ENCODE measurements around the gene TSEN54.

TSEN54 gene

GRCh38 chr17:75499313-75500022 lies 16.9 kb upstream of the TSEN54 start:
- H3K9me2 ChIP-seq (replicated peaks; ENCODE audit: control insufficient read depth, low read length), result no peaks in the 10 kb centered on the region
- no peaks in the 10 kb centered on the region for H4K20me1 ChIP-seq (ENCODE audit: control insufficient read depth, insufficient read depth, low read depth, low read length)
- no peak overlapping the region for H3K4me3 ChIP-seq (ENCODE audit: low read length)
- no peaks in the 10 kb centered on the region for H3K4me1 ChIP-seq (ENCODE audit: control insufficient read depth, low read length)
- no peaks in the 10 kb centered on the region for H3K79me2 ChIP-seq (ENCODE audit: control insufficient read depth, low read length)
- H3K27me3 ChIP-seq (ENCODE audit: control insufficient read depth, low read length), result no peaks in the 10 kb centered on the region
- H3K4me2 ChIP-seq (ENCODE audit: low read length), result no peak overlapping the region
- H3K27ac ChIP-seq (ENCODE audit: low read depth, low read length), result no peak overlapping the region
- H3K9me3 ChIP-seq (ENCODE audit: control insufficient read depth, insufficient read depth, low read length), result no peaks in the 10 kb centered on the region
- no peaks in the 10 kb centered on the region for H3F3A ChIP-seq (ENCODE audit: control insufficient read depth, insufficient read depth)
- peaks cover 3% of the 10 kb centered on the region; the same call in 1 of the 2 replicates for H3K36me3 ChIP-seq (ENCODE audit: control insufficient read depth, low read length)
- TF ChIP-seq, protein P1, sequence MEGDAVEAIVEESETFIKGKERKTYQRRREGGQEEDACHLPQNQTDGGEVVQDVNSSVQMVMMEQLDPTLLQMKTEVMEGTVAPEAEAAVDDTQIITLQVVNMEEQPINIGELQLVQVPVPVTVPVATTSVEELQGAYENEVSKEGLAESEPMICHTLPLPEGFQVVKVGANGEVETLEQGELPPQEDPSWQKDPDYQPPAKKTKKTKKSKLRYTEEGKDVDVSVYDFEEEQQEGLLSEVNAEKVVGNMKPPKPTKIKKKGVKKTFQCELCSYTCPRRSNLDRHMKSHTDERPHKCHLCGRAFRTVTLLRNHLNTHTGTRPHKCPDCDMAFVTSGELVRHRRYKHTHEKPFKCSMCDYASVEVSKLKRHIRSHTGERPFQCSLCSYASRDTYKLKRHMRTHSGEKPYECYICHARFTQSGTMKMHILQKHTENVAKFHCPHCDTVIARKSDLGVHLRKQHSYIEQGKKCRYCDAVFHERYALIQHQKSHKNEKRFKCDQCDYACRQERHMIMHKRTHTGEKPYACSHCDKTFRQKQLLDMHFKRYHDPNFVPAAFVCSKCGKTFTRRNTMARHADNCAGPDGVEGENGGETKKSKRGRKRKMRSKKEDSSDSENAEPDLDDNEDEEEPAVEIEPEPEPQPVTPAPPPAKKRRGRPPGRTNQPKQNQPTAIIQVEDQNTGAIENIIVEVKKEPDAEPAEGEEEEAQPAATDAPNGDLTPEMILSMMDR (IDR thresholded peaks at IDR 0.05; ENCODE audit: low read depth, low read length, poor library complexity, severe bottlenecking), result no peak
- no peak for TF ChIP-seq EZH2phosphoT487 (IDR thresholded peaks at IDR 0.05; ENCODE audit: borderline replicate concordance, low read length)

DNA sequence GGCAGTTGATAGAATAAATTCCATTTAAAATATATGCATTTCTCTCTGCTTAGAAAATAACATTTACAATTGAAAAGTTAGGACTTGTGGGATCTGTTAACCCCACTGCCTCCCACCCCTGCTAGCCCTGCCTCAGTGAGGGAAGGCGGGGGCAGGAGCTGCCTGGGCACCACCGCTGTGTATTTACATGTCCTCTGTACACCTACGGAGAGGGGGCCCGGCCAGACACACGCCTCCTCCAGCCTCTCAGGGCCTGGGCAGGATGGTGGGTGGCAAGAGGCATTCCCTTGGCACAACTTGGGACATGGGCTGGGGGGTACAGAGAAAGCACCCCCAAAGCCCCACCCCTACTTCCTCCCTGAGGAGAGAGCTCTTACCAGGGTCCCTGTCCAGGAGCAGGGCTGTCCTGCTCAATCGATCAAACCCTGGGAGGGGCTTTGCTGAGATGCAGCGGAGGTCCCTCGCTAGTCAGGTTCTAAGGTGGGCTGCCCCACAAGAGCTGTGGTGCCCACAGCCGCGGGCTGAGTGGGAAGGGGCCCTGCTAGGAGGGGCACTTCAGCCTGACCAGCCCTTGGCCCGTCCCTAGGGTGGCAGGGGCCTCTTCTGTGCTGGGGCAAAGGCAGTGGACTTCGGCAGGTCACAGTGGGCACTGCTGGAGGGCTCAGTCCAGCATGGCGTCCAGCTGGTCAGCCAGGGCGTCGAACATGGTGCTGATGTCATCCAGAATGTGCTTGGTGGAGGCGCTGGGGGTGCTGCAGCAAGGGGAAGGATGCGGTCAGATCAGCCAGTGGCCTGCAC lies 15.7 kb upstream of the TSEN54 start:
- Histone ChIP-seq H3F3A (ENCODE audit: control insufficient read depth, insufficient read depth) (no peaks in the 10 kb centered on the region), H4K20me1 (ENCODE audit: control insufficient read depth, insufficient read depth, low read depth, low read length) (no peaks in the 10 kb centered on the region), H3K9me2 (replicated peaks; ENCODE audit: control insufficient read depth, low read length) (no peaks in the 10 kb centered on the region), H3K79me2 (ENCODE audit: control insufficient read depth, low read length) (no peaks in the 10 kb centered on the region), H3K4me2 (ENCODE audit: low read length) (no peak overlapping the region), H3K4me1 (ENCODE audit: control insufficient read depth, low read length) (no peaks in the 10 kb centered on the region), H3K9me3 (ENCODE audit: control insufficient read depth, insufficient read depth, low read length) (no peaks in the 10 kb centered on the region), H3K27ac (ENCODE audit: low read depth, low read length) (no peak overlapping the region), H3K27me3 (ENCODE audit: control insufficient read depth, low read length) (no peaks in the 10 kb centered on the region), H3K4me3 (ENCODE audit: low read length) (no peak overlapping the region), H3K36me3 (ENCODE audit: control insufficient read depth, low read length) (peaks cover 3% of the 10 kb centered on the region; the same call in 1 of the 2 replicates)
- TF ChIP-seq EZH2phosphoT487 (IDR thresholded peaks at IDR 0.05; ENCODE audit: borderline replicate concordance, low read length), result no peak
- TF ChIP-seq, protein P1 (IDR thresholded peaks at IDR 0.05; ENCODE audit: low read depth, low read length, poor library complexity, severe bottlenecking), result no peak

GRCh38 chr17:75501378-75502071 lies 14.8 kb upstream of the TSEN54 start:
- no peaks in the 10 kb centered on the region for H4K20me1 ChIP-seq (ENCODE audit: control insufficient read depth, insufficient read depth, low read depth, low read length)
- H3K4me2 ChIP-seq (ENCODE audit: low read length), result no peak overlapping the region
- no peak overlapping the region for H3K4me3 ChIP-seq (ENCODE audit: low read length)
- H3K27ac ChIP-seq (ENCODE audit: low read depth, low read length), result no peak overlapping the region
- H3K9me3 ChIP-seq (ENCODE audit: control insufficient read depth, insufficient read depth, low read length), result no peaks in the 10 kb centered on the region
- no peak for TF ChIP-seq EZH2phosphoT487 (IDR thresholded peaks at IDR 0.05; ENCODE audit: borderline replicate concordance, low read length)
- TF ChIP-seq, protein P1 (IDR thresholded peaks at IDR 0.05; ENCODE audit: low read depth, low read length, poor library complexity, severe bottlenecking), result no peak
- no peaks in the 10 kb centered on the region for H3K79me2 ChIP-seq (ENCODE audit: control insufficient read depth, low read length)
- no peaks in the 10 kb centered on the region for H3K9me2 ChIP-seq (replicated peaks; ENCODE audit: control insufficient read depth, low read length)
- no peaks in the 10 kb centered on the region for H3K27me3 ChIP-seq (ENCODE audit: control insufficient read depth, low read length)
- H3K36me3 ChIP-seq (ENCODE audit: control insufficient read depth, low read length), result peaks cover under 1% of the 10 kb centered on the region; the same call in 1 of the 2 replicates
- no peaks in the 10 kb centered on the region for H3K4me1 ChIP-seq (ENCODE audit: control insufficient read depth, low read length)
- no peaks in the 10 kb centered on the region for H3F3A ChIP-seq (ENCODE audit: control insufficient read depth, insufficient read depth)
